Measurements from ENCODE around the gene UAP1L1. TPM values are rescaled to one million over a fixed set of nuclear protein-coding genes. Genes with fewer than 3 reads are reported as not detected.

Gene UAP1L1
- total and polyA plus RNA-seq, 4 donors, result 0.35 to 2.3 (median 1.7) TPM

DNA sequence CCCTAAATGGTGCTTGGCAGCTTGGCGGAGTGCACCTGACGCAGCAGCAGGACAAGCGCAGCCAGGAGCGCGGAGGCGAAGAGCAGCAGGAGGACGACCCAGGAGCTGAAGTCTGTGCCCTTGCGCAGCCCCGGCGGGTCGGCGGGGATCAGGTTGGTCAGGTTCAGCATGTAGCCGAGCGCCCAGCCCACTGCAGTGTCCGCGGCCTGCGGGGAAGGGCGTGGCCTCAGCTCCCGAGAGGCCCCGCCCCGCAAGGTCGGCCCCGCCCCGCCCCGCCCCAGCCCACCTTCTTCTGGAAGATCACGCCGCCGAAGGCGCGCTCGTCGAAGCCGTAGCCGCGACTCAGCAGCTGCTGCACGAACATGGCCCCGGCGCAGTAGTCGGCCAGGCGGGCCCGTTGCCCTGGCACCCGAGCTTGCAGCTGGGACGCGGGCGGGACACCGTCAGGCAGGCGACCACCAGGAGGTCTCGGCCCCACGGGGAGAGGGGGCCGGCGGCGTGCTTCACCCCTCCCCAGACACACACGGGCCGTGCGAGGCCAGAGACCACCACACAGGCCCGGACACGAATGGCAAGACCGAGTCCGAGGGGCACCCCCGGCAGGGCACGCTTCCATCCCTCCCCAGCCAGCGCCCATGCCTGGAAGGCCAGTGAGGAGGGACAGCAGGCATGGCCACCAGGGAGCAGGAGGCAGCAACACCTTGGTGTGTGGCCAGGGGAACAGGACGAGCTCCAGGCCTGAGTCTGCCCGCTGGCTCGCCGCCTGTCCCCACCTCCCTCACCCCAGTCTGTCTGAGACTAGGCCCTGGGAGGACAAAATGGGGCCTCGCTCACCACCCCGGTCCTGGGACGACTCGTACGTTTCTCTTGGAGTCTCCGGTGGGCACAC, 28.4 kb upstream of the UAP1L1 start:
- Histone ChIP-seq H3K27me3 (ENCODE audit: control insufficient read depth in 4 of 4, insufficient read depth in 4 of 4, low read length in 3 of 4) (peaks cover 6 to 14% (median 8%) of the 10 kb centered on the region in 4 donors), H3K9ac (ENCODE audit: low read depth in 1 of 2, low read length in 2 of 2) (no peak overlapping the region), H3K27ac (ENCODE audit: low read depth in 1 of 2, low read length in 2 of 2) (no peak overlapping the region), H3K36me3 (ENCODE audit: control insufficient read depth in 4 of 4, insufficient read depth in 3 of 4, low read depth in 1 of 4, low read length in 3 of 4) (no peaks in the 10 kb centered on the region), H3K9me3 (ENCODE audit: control insufficient read depth in 4 of 4, low read length in 3 of 4) (no peaks in the 10 kb centered on the region), H3K4me1 (ENCODE audit: control insufficient read depth in 4 of 4, insufficient read depth in 4 of 4, low read length in 3 of 4) (peaks cover 0 to 40% (median 9%) of the 10 kb centered on the region in 4 donors), H3K4me3 (ENCODE audit: low read depth in 1 of 3, low read length in 3 of 3) (no peak overlapping the region)
- DNase-seq (ENCODE audit: low spot score), result no peak
- TF ChIP-seq, protein P1, sequence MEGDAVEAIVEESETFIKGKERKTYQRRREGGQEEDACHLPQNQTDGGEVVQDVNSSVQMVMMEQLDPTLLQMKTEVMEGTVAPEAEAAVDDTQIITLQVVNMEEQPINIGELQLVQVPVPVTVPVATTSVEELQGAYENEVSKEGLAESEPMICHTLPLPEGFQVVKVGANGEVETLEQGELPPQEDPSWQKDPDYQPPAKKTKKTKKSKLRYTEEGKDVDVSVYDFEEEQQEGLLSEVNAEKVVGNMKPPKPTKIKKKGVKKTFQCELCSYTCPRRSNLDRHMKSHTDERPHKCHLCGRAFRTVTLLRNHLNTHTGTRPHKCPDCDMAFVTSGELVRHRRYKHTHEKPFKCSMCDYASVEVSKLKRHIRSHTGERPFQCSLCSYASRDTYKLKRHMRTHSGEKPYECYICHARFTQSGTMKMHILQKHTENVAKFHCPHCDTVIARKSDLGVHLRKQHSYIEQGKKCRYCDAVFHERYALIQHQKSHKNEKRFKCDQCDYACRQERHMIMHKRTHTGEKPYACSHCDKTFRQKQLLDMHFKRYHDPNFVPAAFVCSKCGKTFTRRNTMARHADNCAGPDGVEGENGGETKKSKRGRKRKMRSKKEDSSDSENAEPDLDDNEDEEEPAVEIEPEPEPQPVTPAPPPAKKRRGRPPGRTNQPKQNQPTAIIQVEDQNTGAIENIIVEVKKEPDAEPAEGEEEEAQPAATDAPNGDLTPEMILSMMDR (IDR thresholded peaks at IDR 0.05; ENCODE audit: low read depth, low read length, missing input control), result no peak
- TF ChIP-seq TAF1 (conservative IDR thresholded peaks at IDR 0.05) (no peak), NR2F2 (IDR thresholded peaks at IDR 0.05) (no peak), RAD21 (IDR thresholded peaks at IDR 0.05) (no peak), FOXA2 (IDR thresholded peaks at IDR 0.05) (no peak), YY1 (IDR thresholded peaks at IDR 0.05) (no peak), SP1 (IDR thresholded peaks at IDR 0.05) (no peak), HNF4G (IDR thresholded peaks at IDR 0.05) (no peak), EGR1 (IDR thresholded peaks at IDR 0.05; ENCODE audit: low read depth in 2 of 2) (no peak), GABPA (IDR thresholded peaks at IDR 0.05 in 1 of 2, conservative IDR thresholded peaks at IDR 0.05 in 1 of 2) (no peak), RXRA (IDR thresholded peaks at IDR 0.05) (no peak), FOXA1 (IDR thresholded peaks at IDR 0.05) (no peak), HNF4A (conservative IDR thresholded peaks at IDR 0.05) (no peak), JUND (IDR thresholded peaks at IDR 0.05) (no peak)
- TF ChIP-seq, protein P2, sequence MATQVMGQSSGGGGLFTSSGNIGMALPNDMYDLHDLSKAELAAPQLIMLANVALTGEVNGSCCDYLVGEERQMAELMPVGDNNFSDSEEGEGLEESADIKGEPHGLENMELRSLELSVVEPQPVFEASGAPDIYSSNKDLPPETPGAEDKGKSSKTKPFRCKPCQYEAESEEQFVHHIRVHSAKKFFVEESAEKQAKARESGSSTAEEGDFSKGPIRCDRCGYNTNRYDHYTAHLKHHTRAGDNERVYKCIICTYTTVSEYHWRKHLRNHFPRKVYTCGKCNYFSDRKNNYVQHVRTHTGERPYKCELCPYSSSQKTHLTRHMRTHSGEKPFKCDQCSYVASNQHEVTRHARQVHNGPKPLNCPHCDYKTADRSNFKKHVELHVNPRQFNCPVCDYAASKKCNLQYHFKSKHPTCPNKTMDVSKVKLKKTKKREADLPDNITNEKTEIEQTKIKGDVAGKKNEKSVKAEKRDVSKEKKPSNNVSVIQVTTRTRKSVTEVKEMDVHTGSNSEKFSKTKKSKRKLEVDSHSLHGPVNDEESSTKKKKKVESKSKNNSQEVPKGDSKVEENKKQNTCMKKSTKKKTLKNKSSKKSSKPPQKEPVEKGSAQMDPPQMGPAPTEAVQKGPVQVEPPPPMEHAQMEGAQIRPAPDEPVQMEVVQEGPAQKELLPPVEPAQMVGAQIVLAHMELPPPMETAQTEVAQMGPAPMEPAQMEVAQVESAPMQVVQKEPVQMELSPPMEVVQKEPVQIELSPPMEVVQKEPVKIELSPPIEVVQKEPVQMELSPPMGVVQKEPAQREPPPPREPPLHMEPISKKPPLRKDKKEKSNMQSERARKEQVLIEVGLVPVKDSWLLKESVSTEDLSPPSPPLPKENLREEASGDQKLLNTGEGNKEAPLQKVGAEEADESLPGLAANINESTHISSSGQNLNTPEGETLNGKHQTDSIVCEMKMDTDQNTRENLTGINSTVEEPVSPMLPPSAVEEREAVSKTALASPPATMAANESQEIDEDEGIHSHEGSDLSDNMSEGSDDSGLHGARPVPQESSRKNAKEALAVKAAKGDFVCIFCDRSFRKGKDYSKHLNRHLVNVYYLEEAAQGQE (IDR thresholded peaks at IDR 0.05), result no peak
- TF ChIP-seq, protein P3, sequence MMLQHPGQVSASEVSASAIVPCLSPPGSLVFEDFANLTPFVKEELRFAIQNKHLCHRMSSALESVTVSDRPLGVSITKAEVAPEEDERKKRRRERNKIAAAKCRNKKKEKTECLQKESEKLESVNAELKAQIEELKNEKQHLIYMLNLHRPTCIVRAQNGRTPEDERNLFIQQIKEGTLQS (IDR thresholded peaks at IDR 0.05), result no peak
- TF ChIP-seq, protein P4, sequence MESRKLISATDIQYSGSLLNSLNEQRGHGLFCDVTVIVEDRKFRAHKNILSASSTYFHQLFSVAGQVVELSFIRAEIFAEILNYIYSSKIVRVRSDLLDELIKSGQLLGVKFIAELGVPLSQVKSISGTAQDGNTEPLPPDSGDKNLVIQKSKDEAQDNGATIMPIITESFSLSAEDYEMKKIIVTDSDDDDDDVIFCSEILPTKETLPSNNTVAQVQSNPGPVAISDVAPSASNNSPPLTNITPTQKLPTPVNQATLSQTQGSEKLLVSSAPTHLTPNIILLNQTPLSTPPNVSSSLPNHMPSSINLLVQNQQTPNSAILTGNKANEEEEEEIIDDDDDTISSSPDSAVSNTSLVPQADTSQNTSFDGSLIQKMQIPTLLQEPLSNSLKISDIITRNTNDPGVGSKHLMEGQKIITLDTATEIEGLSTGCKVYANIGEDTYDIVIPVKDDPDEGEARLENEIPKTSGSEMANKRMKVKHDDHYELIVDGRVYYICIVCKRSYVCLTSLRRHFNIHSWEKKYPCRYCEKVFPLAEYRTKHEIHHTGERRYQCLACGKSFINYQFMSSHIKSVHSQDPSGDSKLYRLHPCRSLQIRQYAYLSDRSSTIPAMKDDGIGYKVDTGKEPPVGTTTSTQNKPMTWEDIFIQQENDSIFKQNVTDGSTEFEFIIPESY (IDR thresholded peaks at IDR 0.05), result no peak
- TF ChIP-seq, protein P5, sequence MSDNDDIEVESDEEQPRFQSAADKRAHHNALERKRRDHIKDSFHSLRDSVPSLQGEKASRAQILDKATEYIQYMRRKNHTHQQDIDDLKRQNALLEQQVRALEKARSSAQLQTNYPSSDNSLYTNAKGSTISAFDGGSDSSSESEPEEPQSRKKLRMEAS (IDR thresholded peaks at IDR 0.05), result no peak
- WGBS, result 33% methylated on average over 72 of the region's 72 CpGs

All from liver (tissue), 9 donors.